Measurements from ENCODE around the gene CDH4.

GRCh38 chr20:61538943-61539265, 286.8 kb downstream of the CDH4 start:
- TF ChIP-seq, protein P1, sequence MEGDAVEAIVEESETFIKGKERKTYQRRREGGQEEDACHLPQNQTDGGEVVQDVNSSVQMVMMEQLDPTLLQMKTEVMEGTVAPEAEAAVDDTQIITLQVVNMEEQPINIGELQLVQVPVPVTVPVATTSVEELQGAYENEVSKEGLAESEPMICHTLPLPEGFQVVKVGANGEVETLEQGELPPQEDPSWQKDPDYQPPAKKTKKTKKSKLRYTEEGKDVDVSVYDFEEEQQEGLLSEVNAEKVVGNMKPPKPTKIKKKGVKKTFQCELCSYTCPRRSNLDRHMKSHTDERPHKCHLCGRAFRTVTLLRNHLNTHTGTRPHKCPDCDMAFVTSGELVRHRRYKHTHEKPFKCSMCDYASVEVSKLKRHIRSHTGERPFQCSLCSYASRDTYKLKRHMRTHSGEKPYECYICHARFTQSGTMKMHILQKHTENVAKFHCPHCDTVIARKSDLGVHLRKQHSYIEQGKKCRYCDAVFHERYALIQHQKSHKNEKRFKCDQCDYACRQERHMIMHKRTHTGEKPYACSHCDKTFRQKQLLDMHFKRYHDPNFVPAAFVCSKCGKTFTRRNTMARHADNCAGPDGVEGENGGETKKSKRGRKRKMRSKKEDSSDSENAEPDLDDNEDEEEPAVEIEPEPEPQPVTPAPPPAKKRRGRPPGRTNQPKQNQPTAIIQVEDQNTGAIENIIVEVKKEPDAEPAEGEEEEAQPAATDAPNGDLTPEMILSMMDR (IDR thresholded peaks at IDR 0.05): no peak
- TF ChIP-seq POLR2A (IDR thresholded peaks at IDR 0.05): no peak
